ENCODE results near the gene CEP120.

DNA sequence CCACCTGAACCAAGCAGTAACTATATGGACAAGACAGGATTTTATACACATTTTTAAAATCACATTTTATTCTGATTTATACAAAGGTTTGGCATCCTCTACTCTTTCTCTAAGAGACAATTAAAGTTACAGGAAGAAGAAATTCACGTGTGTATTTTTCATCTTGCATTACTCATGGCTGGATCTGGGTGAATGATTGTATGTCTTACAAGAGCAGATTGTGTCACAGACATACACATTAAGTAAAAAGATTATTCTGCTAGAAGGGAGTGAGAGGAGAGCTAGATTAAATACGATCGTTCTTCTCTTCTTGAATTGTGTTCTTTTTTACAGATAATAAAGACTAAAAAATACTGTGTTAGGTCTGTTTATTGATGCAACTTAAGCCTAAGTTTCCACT is 20.8 kb upstream of the CEP120 start:
- TF ChIP-seq POLR2A (IDR thresholded peaks at IDR 0.05), result no peak
- TF ChIP-seq, protein P1, sequence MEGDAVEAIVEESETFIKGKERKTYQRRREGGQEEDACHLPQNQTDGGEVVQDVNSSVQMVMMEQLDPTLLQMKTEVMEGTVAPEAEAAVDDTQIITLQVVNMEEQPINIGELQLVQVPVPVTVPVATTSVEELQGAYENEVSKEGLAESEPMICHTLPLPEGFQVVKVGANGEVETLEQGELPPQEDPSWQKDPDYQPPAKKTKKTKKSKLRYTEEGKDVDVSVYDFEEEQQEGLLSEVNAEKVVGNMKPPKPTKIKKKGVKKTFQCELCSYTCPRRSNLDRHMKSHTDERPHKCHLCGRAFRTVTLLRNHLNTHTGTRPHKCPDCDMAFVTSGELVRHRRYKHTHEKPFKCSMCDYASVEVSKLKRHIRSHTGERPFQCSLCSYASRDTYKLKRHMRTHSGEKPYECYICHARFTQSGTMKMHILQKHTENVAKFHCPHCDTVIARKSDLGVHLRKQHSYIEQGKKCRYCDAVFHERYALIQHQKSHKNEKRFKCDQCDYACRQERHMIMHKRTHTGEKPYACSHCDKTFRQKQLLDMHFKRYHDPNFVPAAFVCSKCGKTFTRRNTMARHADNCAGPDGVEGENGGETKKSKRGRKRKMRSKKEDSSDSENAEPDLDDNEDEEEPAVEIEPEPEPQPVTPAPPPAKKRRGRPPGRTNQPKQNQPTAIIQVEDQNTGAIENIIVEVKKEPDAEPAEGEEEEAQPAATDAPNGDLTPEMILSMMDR (IDR thresholded peaks at IDR 0.05), result no peak

Measured in lower leg skin (tissue), 3 donors.